ENCODE results near the gene PTCH2. TPM values are rescaled to one million over a fixed set of nuclear protein-coding genes. Genes with fewer than 3 reads are reported as not detected.
"Not testable (repeated sequence)": the region's sequence is repeated elsewhere in the genome, so short reads cannot be mapped to it uniquely, and the experiment has no call there.

Gene PTCH2
- total RNA-seq, 1 donor from 2014 or later = 0.51 TPM

- no peak for DNase-seq (ENCODE audit: low spot score)
- peaks cover 2% of the 10 kb centered on the region for H3K27me3 Mint-ChIP-seq (ENCODE audit: unreplicated experiment)
- H3K4me1 Mint-ChIP-seq (ENCODE audit: unreplicated experiment) = peaks cover 4% of the 10 kb centered on the region
- peak overlapping the region; percentile 83 for H3K4me3 Mint-ChIP-seq (ENCODE audit: unreplicated experiment)
- no peaks in the 10 kb centered on the region for H3K9me3 Mint-ChIP-seq (ENCODE audit: unreplicated experiment)
- no peak overlapping the region for H3K27ac Mint-ChIP-seq (ENCODE audit: unreplicated experiment)
- TF ChIP-seq CTCF (IDR thresholded peaks at IDR 0.05; ENCODE audit: unreplicated experiment) = no peak
- H3K36me3 Mint-ChIP-seq (ENCODE audit: low read depth, unreplicated experiment) = no peaks in the 10 kb centered on the region
These were observed 579 bp downstream of the PTCH2 start for GRCh38 chr1:44842486-44842861.

GRCh38 chr1:44839576-44839975, 3.5 kb downstream of the PTCH2 start:
- Mint-ChIP-seq H3K27ac (ENCODE audit: unreplicated experiment) (no peak overlapping the region), H3K9me3 (ENCODE audit: unreplicated experiment) (no peaks in the 10 kb centered on the region), H3K27me3 (ENCODE audit: unreplicated experiment) (peaks cover 5% of the 10 kb centered on the region), H3K4me3 (ENCODE audit: unreplicated experiment) (no peak overlapping the region), H3K4me1 (ENCODE audit: unreplicated experiment) (peaks cover 14% of the 10 kb centered on the region), H3K36me3 (ENCODE audit: low read depth, unreplicated experiment) (no peaks in the 10 kb centered on the region)
- no peak for TF ChIP-seq CTCF (IDR thresholded peaks at IDR 0.05; ENCODE audit: unreplicated experiment)
- no peak for DNase-seq (ENCODE audit: low spot score)

GRCh38 chr1:44838294-44838693, 4.8 kb downstream of the PTCH2 start:
- DNase-seq (ENCODE audit: low spot score) = not testable (repeated sequence)

GRCh38 chr1:44835738-44836675, 7.0 kb downstream of the PTCH2 start:
- H3K9me3 Mint-ChIP-seq (ENCODE audit: unreplicated experiment) = no peaks in the 10 kb centered on the region
- no peak overlapping the region for H3K4me3 Mint-ChIP-seq (ENCODE audit: unreplicated experiment)
- H3K4me1 Mint-ChIP-seq (ENCODE audit: unreplicated experiment) = peaks cover 24% of the 10 kb centered on the region
- peak; percentile 88 for DNase-seq (ENCODE audit: low spot score)
- no peaks in the 10 kb centered on the region for H3K36me3 Mint-ChIP-seq (ENCODE audit: low read depth, unreplicated experiment)
- TF ChIP-seq CTCF (IDR thresholded peaks at IDR 0.05; ENCODE audit: unreplicated experiment) = peak; percentile 63
- H3K27ac Mint-ChIP-seq (ENCODE audit: unreplicated experiment) = peak overlapping the region; percentile 21
- H3K27me3 Mint-ChIP-seq (ENCODE audit: unreplicated experiment) = peaks cover 5% of the 10 kb centered on the region

More at GRCh38 chr1:44838294-44838693, 4.8 kb downstream of the PTCH2 start:
- H3K36me3 Mint-ChIP-seq (ENCODE audit: low read depth, unreplicated experiment); H3K27ac Mint-ChIP-seq (ENCODE audit: unreplicated experiment); H3K9me3 Mint-ChIP-seq (ENCODE audit: unreplicated experiment); H3K27me3 Mint-ChIP-seq (ENCODE audit: unreplicated experiment); H3K4me3 Mint-ChIP-seq (ENCODE audit: unreplicated experiment): not testable (repeated sequence)
- H3K4me1 Mint-ChIP-seq (ENCODE audit: unreplicated experiment) = peaks cover 23% of the 10 kb centered on the region

- TF ChIP-seq CTCF (IDR thresholded peaks at IDR 0.05; ENCODE audit: unreplicated experiment) = no peak
- no peak for DNase-seq (ENCODE audit: low spot score)
- H3K36me3 Mint-ChIP-seq (ENCODE audit: low read depth, unreplicated experiment) = no peaks in the 10 kb centered on the region
- H3K4me3 Mint-ChIP-seq (ENCODE audit: unreplicated experiment) = peak overlapping the region; percentile 13
- H3K27me3 Mint-ChIP-seq (ENCODE audit: unreplicated experiment) = peaks cover 6% of the 10 kb centered on the region
- no peaks in the 10 kb centered on the region for H3K9me3 Mint-ChIP-seq (ENCODE audit: unreplicated experiment)
- no peak overlapping the region for H3K27ac Mint-ChIP-seq (ENCODE audit: unreplicated experiment)
- H3K4me1 Mint-ChIP-seq (ENCODE audit: unreplicated experiment) = peaks cover 32% of the 10 kb centered on the region
These were observed 8.7 kb downstream of the PTCH2 start for GRCh38 chr1:44834328-44834727.

All from endothelial cell (in vitro differentiated cells).